Posterior vena cava (tissue), 2 donors: ENCODE data around the gene BSND. TPM values are rescaled to one million over a fixed set of nuclear protein-coding genes. Genes with fewer than 3 reads are reported as not detected.
A peak's percentile ranks its signal among the peaks of the same experiment; 100 is the strongest.

ENCODE experiments used
- DNase-seq: peaks from one replicate; pipeline ENCODE4 v3.0.0-alpha.2; 2020; ENCODE audit warnings: low spot score
- intact Hi-C, 2 donors: fragments of 100-400 bp; cut with DNase I; formaldehyde crosslinking; loops; one replicate each; pipeline versions ENCODE4 v1.14.1 to v1.14.2; 2022 to 2023
- total RNA-seq, 2 donors: library from RNA; stranded (reverse); fragmentation: NEBNext Ultra II Directional; extraction: Animal tissue kit (Norgen Biotek cat#: 25700); gene quantifications; one replicate each; pipeline ENCODE4 v1.2.1, GENCODE V29; 2021
- donor health status: DM: yes; HTN: yes; CAD: no.
- donor health status: DM: yes; HTN: yes; CAD: no.

Gene BSND
- total RNA-seq, 2 donors from 2014 or later, result not detected

DNA sequence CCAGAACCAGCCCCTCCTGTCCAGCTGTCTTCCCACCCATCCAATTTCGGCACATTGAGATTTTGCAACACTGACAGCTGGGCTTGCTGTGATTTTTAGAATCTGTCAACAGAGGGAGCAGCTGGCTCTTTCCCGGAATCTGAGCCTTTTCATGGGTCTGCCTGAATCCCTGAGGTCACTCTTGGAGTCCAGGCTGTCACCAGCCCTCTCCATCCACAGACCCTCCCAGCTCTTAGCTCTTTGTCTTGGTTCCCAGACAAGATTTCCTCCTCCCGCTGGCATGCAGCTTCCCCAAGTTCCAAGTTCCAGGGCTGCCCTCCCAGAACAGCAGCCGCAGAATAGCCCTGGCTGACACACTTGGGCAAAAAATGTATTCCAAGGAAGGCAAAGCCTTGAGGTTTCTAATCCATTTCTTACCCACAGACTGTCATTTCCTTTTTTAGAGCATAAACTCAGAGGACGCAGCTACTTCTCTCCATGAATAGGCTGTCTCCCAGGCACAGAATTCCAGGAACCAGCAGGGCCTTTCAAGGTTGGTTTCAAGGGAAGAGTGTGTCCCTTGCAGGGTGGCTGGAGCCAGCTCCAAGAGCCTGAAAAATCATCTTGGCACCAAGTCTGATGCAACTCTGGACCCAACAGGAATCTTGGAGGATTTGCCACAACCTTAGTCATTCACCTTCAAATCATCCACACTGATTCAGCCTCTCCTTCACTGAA, 25.4 kb upstream of the BSND start:
- DNase-seq, result peak; percentile 85
- intact Hi-C loops, result no loop called here

DNA sequence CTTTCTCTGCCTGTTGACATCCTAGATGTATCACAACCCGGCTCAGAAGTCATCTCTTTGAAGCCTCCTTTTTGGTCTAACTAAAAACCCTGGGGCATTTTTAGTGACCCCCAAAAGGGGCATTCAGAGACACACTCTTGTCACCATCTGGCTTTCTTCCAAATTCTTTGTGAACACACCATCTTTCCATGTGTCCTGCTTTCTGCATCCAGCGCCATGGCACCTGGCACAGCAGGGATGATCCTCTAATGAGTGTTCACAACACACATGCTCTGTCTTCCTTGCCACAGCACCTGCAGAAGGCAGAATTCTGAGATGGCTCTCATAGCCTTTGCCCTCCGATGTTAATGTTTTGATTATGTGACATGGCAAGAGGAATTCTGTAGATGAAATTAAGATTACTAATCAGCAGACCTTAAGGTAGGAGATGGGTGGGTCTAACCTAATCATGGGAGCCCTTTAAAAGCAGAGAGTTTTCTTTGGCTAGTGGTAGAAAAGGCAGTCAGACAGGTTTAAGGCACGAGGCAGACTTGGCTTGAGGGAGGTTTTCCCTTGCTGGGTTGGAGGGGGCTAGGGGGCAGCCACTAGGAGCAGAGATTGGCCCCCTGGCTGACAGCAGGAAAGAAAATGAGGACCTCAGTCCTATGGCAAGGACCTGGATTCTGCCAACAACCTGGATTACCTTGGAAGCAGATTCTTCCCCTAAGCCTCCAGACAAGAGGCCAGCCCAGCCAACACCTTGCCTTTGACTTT, 23.2 kb upstream of the BSND start:
- intact Hi-C loops, result no loop called here
- peak; percentile 17 for DNase-seq

DNA sequence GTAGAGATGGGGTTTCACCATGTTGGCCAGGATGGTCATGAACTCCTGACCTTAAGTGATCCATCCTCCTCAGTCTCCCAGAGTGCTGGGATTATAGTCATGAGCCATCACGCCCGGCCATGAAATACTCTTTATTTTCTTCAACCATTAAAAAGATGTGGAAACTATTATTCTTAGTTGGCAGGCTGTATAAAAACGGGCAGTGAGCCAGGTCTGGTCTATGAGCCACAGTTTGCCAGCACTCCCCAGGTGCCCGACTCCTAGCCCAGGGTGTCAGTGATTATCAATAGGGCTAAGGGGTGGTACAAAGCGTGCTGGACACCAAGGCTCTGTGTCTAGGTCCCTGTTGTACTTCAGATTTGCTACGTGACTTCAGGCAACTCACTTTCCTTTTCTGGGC, 22.0 kb upstream of the BSND start:
- intact Hi-C loops, result no loop called here
- peak; percentile 34 for DNase-seq

DNA sequence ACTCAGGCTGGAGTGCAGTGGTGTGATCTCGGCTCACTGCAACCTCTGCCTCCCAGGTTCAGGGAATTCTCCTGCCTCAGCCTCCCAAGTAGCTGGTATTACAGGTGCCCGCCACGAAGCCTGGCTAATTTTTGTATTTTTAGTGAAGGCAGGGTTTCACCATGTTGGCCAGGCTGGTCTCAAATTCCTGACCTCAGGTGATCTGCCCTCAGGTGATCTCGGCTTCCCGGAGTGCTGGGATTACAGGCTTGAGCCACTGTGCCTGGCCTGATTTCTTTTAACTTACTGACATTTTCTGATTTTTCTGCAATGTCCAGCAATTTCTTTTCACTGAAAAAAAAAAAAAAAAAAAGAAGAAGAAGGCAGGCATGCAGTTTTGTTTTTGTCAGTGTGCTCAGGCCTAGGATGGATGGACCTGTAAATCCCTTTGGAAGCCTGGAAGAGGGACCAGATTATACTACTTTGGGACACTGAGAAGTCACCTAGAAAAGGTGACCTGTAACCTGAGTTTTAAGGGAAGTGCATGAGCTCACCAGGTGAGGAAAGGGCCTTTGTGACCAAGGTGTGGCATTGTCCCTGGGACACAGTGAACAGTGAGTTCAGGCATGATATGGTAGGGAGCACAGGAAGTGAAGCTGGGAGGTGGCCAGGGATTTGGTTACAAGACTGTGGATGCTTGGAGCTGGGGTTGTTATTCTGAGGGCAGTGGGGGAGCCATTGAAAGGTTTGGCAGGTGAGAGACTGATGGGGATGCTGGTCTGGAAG, 21.0 kb upstream of the BSND start:
- intact Hi-C loops, result no loop called here
- DNase-seq, result peak; percentile 23

DNA sequence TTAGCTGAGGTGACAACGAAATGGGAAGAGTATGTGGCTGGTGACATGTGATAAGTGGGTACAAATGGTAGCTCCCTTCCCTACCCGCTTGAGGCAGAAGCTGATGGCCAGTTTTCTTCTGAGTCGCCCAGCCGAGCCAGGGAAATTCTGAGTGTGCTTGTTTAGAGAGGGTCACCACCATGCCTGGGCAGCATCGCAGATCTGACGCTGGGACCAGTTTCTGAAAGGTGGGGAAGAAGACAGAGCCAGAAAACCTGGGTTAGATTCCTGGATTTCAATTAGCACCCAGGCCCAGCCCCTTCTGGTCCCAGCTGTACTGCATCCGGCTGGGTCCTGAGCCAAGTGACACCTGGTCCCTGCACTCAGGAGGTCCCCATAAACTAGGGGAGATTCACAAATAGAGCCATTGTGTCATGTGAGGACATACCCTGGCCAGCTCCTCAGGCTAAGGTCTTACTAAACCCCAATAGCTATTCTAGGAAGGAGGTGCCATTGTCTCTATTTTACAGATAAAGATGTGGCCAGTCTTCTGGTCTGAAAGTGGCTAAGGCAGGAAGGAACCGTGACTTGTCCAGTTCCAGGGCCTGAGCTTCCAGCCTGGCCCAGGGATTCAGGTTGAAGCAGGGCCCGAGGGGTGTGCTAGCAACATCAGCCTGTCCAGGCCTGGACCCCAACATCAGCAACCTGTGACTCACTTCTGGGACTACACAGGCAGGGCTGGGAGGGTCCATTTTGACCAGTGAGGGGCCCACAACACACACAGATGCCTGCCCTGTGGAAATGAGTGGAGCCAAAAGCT, 20.0 kb upstream of the BSND start:
- peak; percentile 48 for DNase-seq
- intact Hi-C loops, result no loop called here

DNA sequence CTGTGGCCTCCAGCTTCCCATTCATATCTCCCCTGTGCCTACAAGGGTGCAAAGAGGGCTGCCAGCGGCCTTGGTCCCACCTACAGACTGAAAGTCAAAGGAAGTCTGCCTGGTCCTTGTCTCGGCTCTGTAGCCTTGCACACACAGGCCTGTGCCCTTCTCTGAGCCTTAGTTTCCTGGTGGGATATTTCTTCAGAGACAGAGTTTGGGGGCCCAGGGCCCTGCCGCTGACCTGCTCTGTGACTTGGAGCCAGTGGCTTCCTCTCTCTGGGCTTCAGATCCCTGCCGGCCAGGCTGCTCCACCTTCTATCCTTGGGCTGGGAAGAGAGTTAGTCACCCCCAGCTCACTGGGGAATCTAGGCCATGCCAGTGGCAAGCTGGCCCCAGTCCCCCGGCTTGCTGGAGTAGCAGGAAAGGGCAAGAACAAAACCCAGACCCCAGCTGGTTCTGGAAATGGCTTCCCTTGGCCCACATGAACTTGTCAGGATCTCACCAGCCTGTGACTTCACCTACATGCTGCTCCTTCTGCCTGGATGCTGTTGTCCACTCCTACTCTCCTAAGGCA, 19.3 kb upstream of the BSND start:
- DNase-seq, result no peak
- intact Hi-C loops, result no loop called here

DNA sequence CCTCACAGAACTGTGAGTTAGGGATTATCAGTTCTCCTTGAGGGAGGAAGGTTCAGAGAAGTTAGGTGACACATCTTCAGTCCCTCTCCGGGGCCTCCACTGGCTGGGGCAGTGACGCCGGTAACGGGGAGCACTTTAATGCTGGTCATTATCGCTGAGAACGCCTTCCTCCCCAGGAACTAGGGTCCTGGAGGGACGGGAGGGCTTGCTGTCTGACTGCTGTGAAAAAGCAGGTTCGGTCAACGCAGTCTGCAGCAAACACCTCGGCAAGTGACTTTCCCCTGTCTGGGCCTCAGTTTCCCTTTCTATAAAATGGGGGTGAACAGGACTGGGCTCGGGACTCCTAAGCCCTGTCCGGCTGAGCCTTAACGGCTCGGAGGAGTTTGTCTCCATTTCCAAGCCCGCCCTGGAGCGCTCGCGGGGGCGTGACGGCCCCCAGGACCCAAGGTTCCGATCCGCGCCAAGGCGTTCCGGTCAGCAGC, 18.6 kb upstream of the BSND start:
- intact Hi-C loops, result no loop called here
- DNase-seq, result no peak

DNA sequence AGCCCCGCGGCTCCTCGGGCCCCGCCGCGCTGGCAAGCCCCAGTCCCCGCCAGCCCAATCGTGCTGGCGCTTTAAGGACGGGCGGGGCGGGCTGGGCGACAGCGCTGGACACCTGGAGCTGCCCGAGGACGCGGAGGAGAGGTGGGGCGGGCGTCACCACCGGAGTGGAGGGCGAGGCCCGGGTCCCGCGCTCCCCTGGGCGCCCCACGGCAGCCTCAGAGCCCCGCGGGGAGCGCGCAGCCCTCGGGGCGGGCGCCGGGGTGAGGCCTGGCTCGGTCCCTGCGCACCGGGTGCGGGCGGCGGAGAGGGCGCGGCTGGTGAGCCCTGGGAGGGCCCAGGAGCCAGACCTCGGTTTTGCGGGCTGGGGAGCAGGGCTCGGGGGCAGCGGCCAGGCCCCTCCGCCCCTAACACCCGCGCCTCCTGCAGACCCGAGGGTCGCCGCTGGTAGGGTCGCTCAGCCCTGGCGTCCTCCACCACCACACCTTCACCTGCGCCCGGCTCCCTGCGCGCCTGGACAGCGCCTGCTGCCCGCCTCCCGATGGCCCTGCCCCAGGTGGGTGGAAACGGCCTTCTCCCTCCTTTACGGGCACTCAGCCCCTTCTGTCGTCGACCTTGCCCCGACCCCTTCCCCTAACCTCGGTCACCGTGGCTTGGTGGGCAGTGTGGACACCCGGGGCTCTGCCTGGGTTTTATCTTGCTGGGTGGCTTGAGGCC, 18.0 kb upstream of the BSND start, which contains the start of gene TMEM61:
Gene TMEM61 (plus strand): TSS at position 101 of the 714 bp plus-strand sequence. CDS start 438 bp downstream, at position 539.
- intact Hi-C loops, result no loop called here
- no peak for DNase-seq

DNA sequence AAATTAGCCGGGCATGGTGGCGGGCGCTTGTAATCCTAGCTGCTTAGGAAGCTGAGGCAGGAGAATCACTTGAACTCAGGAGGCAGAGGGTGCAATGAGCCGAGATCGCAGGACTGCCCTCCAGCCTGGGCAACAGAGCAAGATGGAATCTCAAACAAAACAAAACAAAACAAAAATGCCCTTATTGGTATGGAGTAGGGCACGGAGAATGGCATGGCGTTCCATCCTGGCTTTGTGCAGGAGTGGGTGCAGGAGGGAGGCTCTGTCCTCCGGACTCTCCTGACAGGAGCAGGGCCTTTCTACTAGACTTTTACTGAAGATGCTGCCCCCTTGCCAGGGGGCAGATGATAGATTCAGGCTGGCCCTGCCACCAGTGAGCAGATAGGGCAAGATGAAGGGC, 17.3 kb upstream of the BSND start:
- intact Hi-C loops, result no loop called here
- DNase-seq, result no peak

DNA sequence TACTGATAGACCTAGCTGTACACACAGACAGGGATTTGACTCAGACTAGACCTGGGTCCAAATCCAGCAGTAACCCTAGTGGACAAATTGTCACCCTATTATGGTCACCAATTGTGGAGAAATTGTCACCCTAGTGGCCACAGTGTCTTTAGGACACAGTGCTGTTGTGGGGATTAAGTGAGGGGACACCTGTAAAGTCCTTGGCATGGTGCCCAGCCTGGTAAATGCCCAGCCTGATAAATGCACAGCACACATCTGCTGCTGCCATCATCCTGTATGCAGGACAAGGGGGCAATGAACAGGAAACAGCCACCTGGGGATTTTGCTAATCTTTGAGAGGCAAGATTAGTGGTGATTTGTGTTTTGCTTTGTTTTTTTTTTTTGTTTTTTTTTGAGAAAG, 16.0 kb upstream of the BSND start:
- intact Hi-C loops, result no loop called here
- peak; percentile 72 for DNase-seq

DNA sequence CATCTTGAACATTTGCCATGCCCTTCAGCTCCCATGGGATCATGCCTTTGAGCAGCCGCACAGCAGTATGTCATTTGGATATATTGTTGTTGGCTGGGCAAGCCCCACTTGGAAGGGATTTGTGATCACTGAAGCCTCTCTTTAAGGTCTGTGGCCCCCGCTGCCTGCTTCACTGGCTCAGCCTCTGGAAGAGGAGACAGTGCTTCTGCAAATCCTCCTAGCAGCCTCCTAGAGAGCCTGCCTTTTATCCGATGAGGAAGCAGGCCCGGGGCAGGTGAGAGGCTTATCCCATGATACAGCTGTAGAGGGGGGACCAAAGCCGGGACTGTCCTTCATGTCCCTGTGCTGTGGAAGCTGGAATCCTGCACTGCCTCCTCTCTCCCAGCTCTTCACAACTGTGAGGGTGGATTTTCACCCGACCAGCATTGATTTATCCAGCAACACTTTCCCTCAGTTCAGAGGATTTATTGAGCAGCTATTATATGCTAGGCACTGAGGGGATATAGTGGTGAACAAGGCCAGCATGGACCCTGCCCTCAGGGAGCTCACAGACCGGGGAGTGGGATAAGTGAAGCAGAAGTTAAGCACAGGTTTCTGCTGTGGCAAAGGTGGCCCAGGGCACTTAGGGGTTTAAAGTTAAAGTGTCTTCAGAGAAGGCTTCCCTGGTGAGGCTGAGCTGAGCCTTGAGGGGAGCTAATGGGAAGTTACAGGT, 14.4 kb upstream of the BSND start:
- intact Hi-C loops, result no loop called here
- DNase-seq, result peak; percentile 62

DNA sequence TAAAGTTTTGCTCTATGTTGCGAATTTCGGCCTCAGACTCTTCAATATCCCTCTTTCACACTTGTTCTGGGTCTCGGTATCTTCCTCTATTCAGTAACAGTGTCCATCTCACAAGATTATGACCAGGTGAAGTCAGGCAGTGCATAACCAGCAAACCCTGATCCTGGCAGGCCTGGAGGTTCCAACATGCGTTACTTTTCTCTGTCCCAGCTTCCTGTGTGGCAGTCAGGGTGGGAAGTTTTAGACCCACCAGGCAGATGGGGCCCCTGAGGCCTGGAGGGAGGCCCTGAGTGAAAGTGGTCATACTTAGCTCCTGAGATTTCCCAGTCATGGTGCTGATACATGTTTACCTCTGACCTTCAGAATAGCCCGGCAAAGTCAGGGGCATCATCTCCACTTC, 13.2 kb upstream of the BSND start:
- intact Hi-C loops, result no loop called here
- DNase-seq, result peak; percentile 61

DNA sequence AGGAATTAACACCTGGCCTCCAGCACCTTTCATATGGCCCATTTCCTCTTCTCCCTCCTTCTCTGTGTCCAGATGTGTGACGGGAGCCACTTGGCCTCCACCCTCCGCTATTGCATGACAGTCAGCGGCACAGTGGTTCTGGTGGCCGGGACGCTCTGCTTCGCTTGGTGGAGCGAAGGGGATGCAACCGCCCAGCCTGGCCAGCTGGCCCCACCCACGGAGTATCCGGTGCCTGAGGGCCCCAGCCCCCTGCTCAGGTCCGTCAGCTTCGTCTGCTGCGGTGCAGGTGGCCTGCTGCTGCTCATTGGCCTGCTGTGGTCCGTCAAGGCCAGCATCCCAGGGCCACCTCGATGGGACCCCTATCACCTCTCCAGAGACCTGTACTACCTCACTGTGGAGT, 12.7 kb upstream of the BSND start:
- intact Hi-C loops, result no loop called here
- DNase-seq, result peak; percentile 64

DNA sequence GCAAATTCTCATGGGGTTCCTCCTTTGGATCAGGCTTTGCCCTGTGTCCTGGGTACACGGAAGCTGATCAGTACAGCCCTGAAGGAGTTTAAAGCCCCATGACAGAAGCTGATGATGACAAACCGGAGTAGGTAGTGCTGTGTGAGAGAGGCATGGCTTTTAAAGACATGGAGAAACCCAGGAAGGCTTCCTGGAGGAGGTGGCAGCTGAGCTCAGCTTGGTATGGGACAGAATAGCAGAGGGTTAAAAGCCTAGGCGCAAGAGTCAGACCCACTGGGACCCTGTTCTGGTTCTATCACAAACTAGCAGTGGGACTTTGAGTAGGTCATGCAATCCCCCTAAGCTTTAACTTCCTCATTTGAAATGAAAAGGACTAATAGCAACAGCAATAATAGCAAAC, 12.2 kb upstream of the BSND start:
- no peak for DNase-seq
- intact Hi-C loops, result no loop called here

DNA sequence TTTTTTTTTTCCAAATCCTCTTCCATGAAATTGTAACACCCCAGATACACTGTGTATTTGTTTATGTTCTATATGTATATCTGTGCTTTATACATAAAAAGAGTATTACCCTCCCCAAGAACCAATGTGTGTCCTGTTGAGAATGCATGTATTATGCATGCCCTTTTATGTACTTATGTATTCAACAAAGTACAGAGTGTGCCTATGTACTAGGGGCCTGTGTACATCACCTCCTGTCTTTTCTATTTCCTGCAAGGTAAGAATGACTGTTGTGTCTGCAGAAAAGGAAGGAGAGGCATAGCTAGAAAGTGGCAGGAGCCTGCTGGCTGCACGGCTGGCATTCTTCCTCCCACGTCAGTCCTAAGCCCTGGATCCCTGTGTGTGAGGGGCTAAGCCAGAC, 11.3 kb upstream of the BSND start:
- intact Hi-C loops, result no loop called here
- DNase-seq, result no peak

DNA sequence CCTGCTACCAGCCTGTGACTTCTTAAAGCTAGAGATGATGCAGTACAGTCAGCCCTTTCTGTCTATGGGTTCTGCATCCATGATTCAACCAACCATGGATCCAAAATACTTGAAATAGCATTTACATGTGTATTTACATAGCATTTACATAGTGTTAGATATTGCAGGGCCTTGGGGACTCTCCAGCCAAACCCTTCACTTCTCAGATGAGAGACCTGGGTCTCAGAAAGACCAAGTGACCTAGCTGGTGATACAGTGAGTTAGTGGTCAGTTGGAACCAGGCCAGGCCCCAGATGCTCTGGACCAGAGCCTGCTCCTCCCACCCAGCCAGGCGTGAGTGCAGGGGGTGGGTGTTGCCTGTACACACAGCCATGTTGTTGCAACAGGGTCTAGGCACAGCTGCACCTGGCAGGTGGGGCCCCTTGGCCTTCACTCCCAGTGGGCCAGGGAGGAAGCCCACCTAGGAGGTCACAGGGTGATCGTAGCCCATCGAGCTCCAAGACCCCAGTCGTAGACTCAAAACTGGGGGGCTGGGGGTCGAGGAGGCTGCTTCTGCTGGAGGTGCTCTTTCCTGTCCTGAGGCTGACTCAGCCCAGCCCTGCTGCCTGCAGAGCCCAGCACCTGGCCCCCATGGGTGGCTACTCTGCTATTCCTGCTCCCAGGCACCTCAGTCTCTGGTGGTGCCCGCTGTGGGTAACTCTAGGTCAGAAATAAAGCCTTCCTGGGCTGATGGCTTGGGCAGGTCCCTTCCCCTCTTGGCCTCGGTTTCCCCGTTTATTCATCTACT, 10.6 kb upstream of the BSND start:
- intact Hi-C loops, result no loop called here

DNA sequence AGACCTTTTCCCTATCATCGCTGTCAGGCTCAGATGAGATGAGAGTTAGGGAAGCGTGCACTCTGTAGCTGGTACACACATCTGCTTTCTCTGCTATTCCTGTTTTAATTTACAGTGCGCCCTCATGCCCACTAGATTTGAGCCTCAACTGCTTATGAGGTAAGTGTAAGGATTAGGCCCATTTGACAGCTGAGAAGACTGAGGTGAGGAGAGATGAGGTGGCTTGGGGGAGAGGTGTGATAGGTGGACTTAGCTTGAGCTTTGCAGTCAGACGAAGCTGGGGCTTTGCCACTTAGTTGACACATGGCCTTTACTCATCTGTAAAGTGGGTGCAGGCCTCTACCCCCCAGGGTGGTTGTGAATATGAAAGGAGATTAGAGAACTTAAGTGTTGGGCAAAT, 9.8 kb upstream of the BSND start:
- intact Hi-C loops, result no loop called here
- no peak for DNase-seq

More for the DNA sequence above, 10.6 kb upstream of the BSND start:
- no peak for DNase-seq
